Neutrophil (primary cell): ENCODE data around the gene PMEPA1.

Experiments
- H3K27ac ChIP-seq: fragments of 200-600 bp; sonication (generic); 2 replicates; pipeline ENCODE4 v1.5.1; 2016; ENCODE audit warnings: mild to moderate bottlenecking, moderate library complexity
- H3K27me3 ChIP-seq: fragments of 200-600 bp; sonication (generic); 2 replicates; pipeline ENCODE4 v1.6.0; 2016; ENCODE audit warnings: mild to moderate bottlenecking
- H3K36me3 ChIP-seq: fragments of 200-600 bp; sonication (generic); 2 replicates; pipeline ENCODE4 v1.5.1; 2017
- H3K4me1 ChIP-seq, 2 experiments: fragments of 200-600 bp in 1 of 2; sonication (generic) in 1 of 2; 1 replicate in 1 of 2; 2 replicates in 1 of 2; pipeline versions ENCODE4 v1.5.1 to v1.6.1; 2013 to 2016; ENCODE audit warnings: low read depth in 1 of 2, low read length in 1 of 2, mild to moderate bottlenecking in 1 of 2, moderate library complexity in 1 of 2; ENCODE audit not compliant: control insufficient read depth in 1 of 2, insufficient read depth in 1 of 2
- H3K4me3 ChIP-seq, 2 experiments: fragments of 200-600 bp in 1 of 2; sonication (generic) in 1 of 2; 1 replicate in 1 of 2; 2 replicates in 1 of 2; pipeline ENCODE4 v1.5.1; 2013 to 2016; ENCODE audit warnings: low read depth in 1 of 2, low read length in 1 of 2, mild to moderate bottlenecking in 1 of 2, moderate library complexity in 1 of 2
- H3K9me3 ChIP-seq: fragments of 200-600 bp; sonication (generic); 2 replicates; pipeline ENCODE4 v1.5.1; 2016
- CTCF ChIP-seq: fragments of 200-600 bp; sonication (generic); IDR thresholded peaks from 2 replicates; pipeline ENCODE4 v1.5.1; 2016; ENCODE audit warnings: antibody characterized with exemption

PMEPA1 gene

GRCh38 chr20:57671072-57671391 lies 38.8 kb downstream of the PMEPA1 start:
- no peaks in the 10 kb centered on the region for H3K9me3 ChIP-seq
- H3K4me1 ChIP-seq: no peaks in the 10 kb centered on the region

GRCh38 chr20:57670288-57671071 lies 39.3 kb downstream of the PMEPA1 start:
- Histone ChIP-seq H3K9me3 (no peaks in the 10 kb centered on the region), H3K4me3 (no peak overlapping the region), H3K4me1 (no peaks in the 10 kb centered on the region), H3K27ac (no peak overlapping the region), H3K36me3 (no peaks in the 10 kb centered on the region), H3K27me3 (peaks cover 36% of the 10 kb centered on the region)
- TF ChIP-seq CTCF: no peak

More at GRCh38 chr20:57671072-57671391, 38.8 kb downstream of the PMEPA1 start:
- TF ChIP-seq CTCF: no peak
- Histone ChIP-seq H3K27me3 (peaks cover 42% of the 10 kb centered on the region), H3K27ac (no peak overlapping the region), H3K36me3 (no peaks in the 10 kb centered on the region), H3K4me3 (no peak overlapping the region)

DNA sequence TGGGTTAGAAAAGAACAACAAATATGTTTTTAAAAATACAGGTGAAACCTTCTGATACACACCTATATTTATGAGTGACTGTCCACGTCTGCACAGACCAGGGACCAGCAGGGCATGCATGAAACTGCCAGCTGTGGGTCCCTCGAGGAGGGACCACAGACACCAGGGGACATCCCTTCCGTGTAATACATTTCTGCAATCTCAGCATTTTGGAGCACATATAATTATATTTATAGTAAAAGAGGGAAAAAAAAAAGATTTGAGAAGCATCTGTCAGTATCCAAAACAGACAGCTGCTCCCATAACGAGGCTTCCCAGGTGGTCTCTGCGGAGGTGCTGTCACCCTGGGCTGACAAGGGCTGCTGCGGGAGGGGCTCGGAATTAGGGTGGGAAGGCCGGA lies 40.2 kb downstream of the PMEPA1 start:
- Histone ChIP-seq H3K36me3 (no peaks in the 10 kb centered on the region), H3K9me3 (no peaks in the 10 kb centered on the region), H3K4me3 (no peak overlapping the region), H3K27me3 (peaks cover 36% of the 10 kb centered on the region), H3K27ac (no peak overlapping the region), H3K4me1 (no peaks in the 10 kb centered on the region)
- no peak for TF ChIP-seq CTCF

- no peaks in the 10 kb centered on the region for H3K36me3 ChIP-seq
Observed at GRCh38 chr20:57667924-57668782, 41.7 kb downstream of the PMEPA1 start.

DNA sequence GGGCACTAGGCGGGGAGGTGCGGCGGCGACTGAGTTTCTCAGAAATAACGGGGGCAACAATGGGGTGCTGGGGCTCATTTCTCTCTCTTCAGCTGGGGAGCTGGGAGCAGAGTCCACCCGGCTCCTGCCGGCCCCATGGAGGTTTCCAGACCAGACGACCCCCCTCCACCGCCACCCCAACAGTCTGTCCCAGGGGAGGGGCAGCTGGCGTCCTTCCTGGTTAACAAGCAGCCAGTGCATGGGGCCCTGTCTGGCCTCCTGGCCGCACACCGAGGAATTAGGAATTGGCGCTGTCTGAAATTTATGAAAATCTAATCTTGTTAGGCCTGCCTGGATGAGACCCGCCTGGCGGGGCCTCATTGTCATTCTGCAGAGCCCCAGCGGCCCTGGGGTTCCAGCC lies 42.4 kb downstream of the PMEPA1 start:
- Histone ChIP-seq H3K27ac (no peak overlapping the region), H3K4me3 (no peak overlapping the region), H3K4me1 (no peaks in the 10 kb centered on the region), H3K36me3 (no peaks in the 10 kb centered on the region), H3K27me3 (peaks cover 21% of the 10 kb centered on the region), H3K9me3 (no peaks in the 10 kb centered on the region)
- TF ChIP-seq CTCF: no peak

More at GRCh38 chr20:57667924-57668782, 41.7 kb downstream of the PMEPA1 start:
- no peaks in the 10 kb centered on the region for H3K9me3 ChIP-seq
- H3K27me3 ChIP-seq: peaks cover 28% of the 10 kb centered on the region
- H3K4me1 ChIP-seq: no peaks in the 10 kb centered on the region
- H3K4me3 ChIP-seq: no peak overlapping the region
- no peak for TF ChIP-seq CTCF
- no peak overlapping the region for H3K27ac ChIP-seq
